Epithelial cell of esophagus (primary cell): Measurements from ENCODE around the gene MEOX2.
A peak's percentile ranks its signal among the peaks of the same experiment; 100 is the strongest.

Experiments used
- DNase-seq: peaks from one replicate; pipeline ENCODE4 v3.0.0; 2010; ENCODE audit warnings: low read depth
- H3K4me3 ChIP-seq: 2 replicates; pipeline ENCODE4 v1.5.1; 2011; ENCODE audit warnings: mild to moderate bottlenecking, low read length, control low read depth
- CTCF ChIP-seq: IDR thresholded peaks from 2 replicates; pipeline ENCODE4 v1.5.1; 2011; ENCODE audit warnings: low read depth, mild to moderate bottlenecking, low read length, control low read depth, inconsistent platforms; ENCODE audit not compliant: insufficient read depth; ENCODE audit errors: missing control alignments

The MEOX2 gene

DNA sequence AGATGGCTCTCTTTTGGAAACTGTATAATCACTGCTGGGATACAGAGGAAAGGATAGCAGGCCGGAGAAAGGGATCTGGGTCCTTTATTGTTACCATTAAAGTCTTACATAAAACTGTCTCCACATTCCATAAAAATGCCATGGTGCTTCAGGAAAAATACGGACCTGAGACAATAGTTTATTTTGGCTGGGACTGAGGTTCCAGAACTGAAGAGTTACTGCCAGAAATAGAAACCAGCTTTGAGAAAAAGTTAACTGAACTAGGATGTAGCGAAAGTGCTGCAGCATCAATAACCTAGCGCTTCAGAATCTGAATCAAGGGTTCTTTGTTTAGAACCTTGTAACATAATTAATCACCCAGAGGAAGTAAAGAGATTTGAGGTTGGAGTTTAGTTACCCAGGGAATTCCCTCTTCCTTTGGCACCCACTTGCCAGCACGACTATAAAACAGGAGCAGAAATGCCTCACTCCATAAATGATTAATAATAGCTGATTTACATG is 38.0 kb downstream of the MEOX2 start:
- peak; percentile 7 for DNase-seq
- no peak for TF ChIP-seq CTCF
- H3K4me3 ChIP-seq, result no peak overlapping the region

DNA sequence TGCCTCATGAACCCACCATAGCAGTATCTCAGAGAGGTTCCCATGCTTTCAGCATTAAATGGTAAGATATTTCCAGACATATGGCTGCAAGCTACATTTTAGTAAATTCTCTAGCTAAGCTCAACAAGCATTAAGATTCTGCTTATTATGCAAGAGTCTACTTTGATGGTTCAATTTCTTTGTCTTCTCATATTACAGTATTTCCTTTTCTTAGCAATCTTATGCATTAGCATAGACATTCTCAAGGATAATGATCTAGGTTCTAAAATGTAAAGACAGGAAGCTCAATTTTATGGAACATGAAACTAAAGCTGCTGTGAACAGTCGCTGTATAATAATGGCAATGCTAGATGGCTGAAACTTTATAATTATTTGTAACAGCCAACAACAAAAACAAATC is 39.2 kb downstream of the MEOX2 start:
- H3K4me3 ChIP-seq, result no peak overlapping the region
- no peak for TF ChIP-seq CTCF
- DNase-seq, result no peak

DNA sequence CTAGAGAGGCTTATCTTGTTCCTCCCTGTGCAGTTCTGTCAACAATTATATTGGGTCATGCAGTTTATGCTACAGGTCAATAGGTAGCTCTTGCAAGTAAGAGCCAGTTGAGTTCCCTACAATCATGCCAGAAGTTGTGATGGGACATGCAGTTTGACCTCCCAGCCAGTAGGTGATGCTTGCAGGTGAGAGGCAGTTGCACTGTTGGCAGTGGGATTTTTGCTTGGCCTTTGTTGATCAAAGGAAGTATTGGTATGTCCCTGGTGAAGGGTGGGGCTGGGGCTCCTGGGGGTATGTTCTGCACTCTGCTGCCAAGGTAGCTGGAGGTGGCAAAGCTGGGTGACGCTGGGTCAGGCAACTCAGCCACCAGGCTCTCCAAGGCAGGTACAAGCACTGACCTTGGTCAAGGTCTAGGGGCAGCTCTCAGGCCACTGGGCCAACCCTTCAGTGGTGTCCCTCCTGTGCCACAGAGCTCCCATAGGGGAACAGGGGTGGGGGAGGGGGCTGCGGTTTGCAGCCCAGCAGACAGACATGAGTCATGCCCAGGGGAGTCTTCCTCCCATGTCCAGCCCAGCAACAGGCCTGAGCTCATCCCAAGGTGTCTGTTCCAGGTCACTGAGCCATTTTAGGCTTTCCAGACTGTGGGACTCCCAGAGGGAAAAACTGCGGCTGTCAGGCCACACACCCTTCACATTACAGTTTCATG is 43.3 kb downstream of the MEOX2 start:
- DNase-seq, result peak; percentile 19
- H3K4me3 ChIP-seq, result no peak overlapping the region
- peak; percentile 6 for TF ChIP-seq CTCF

DNA sequence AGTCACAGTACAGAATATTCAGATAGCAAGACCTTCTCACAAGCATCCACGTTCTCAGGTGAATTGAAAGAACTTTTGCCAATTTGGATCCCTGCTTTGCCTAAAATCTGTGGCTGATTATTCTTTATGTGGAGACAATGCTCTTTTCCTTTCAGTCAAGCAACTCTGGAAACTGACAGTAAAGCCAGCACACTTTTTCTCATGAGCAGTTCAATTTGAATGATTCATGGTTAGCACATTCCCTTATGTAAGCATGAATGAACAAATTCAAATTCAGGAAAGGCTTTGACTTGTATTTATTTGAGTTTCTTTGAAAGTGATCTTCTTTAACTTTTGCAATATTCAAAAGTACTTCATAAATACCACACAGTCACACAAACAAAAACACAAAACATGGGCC is 57.6 kb downstream of the MEOX2 start:
- peak; percentile 58 for DNase-seq
- no peak overlapping the region for H3K4me3 ChIP-seq
- TF ChIP-seq CTCF, result no peak

DNA sequence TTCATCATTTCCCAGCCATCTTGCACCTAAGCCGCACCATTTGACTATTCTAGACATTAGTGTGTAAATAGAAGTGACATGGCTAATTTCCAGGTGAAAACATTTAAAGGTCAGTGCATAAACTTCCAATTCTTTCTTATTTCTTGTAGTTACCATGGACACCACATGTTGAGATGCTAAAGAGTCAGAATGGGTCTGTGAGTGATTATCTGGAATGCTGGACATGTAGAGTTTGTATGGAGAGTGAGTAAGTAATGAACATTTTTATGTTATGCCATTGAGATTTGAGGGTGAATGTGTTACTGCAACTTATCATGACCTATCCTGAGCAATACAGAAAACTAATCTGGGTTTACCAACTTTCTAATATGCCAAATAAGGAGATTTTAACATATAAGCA is 60.4 kb downstream of the MEOX2 start:
- DNase-seq, result no peak
- H3K4me3 ChIP-seq, result no peak overlapping the region
- no peak for TF ChIP-seq CTCF

DNA sequence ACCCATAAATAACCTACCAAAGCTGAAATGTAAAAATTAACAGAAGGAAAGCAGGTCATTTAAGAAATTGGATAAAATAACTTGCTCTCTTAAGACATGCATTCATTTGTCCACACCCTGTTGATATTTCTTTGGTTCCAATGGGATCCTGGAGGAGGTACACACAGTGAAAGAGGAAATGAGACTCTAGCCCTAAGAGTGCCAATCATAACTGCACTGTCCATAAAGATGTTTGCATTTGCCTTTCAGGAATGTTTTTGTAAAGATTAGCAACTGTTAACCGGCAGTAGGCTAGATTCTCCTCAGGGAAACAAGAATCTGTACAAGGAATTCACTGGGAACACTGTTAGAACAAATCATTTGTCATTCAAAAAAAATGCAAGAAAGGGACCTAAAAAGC is 61.0 kb downstream of the MEOX2 start:
- DNase-seq, result no peak
- TF ChIP-seq CTCF, result no peak
- H3K4me3 ChIP-seq, result no peak overlapping the region

DNA sequence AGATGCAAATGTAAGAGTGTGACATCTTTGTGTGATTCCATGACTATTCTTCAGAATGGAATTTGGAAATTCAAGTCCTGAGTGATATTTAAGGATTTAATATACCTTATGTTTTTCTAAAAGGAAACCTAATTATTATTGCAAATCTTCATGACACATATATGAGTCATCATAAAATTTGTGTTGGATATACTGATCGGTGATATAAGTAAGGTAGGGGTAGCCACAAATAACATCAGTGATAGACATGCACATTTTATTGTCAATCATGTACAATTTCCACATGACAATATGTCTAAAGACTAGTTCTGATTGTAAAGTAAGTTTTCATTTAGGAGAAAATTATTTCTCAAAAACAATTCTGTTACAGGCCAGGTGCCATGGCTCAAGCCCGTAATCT is 65.0 kb downstream of the MEOX2 start:
- no peak for DNase-seq

More for the DNA sequence above, 65.0 kb downstream of the MEOX2 start:
- no peak for TF ChIP-seq CTCF
- H3K4me3 ChIP-seq, result no peak overlapping the region
